Vagina (tissue), 2 donors: ENCODE data around the gene ZPLD1. TPM values are rescaled to one million over a fixed set of nuclear protein-coding genes. Genes with fewer than 3 reads are reported as not detected.

Source experiments
- DNase-seq, 2 donors: peaks; one replicate each; pipeline ENCODE4 v3.0.0-alpha.2; 2017; ENCODE audit errors: extremely low spot score in 2 of 2
- H3K27ac ChIP-seq: fragments of 200-600 bp; sonication (generic); one replicate; pipeline ENCODE4 v1.5.1; 2019
- H3K27me3 ChIP-seq: fragments of 200-600 bp; sonication (generic); one replicate; pipeline ENCODE4 v1.5.1; 2019
- H3K36me3 ChIP-seq, 2 donors: fragments of 200-600 bp; sonication (generic); one replicate each; pipeline ENCODE4 v1.5.1; 2017 to 2019
- H3K4me1 ChIP-seq: fragments of 200-600 bp; sonication (generic); one replicate; pipeline ENCODE4 v1.5.1; 2019
- H3K4me3 ChIP-seq, 2 donors: fragments of 200-600 bp; sonication (generic); 1 replicate in 1 of 2; 2 replicates in 1 of 2; pipeline ENCODE4 v1.5.1; 2016 to 2019
- H3K9me3 ChIP-seq: fragments of 200-600 bp; sonication (generic); one replicate; pipeline ENCODE4 v1.5.1; 2019
- POLR2A ChIP-seq, 2 donors: fragments of 450-650 bp; IDR thresholded peaks; one replicate each; pipeline ENCODE4 v1.6.1; 2017; ENCODE audit warnings: antibody characterized with exemption in 2 of 2, mild to moderate bottlenecking in 2 of 2, moderate library complexity in 2 of 2
- POLR2AphosphoS5 ChIP-seq, 2 donors: sonication (generic); formaldehyde crosslinking; IDR thresholded peaks; one replicate each; pipeline ENCODE4 v1.9.0; 2017; ENCODE audit warnings: antibody characterized with exemption in 2 of 2, mild to moderate bottlenecking in 2 of 2, low read depth in 1 of 2; ENCODE audit not compliant: insufficient read depth in 1 of 2
- intact Hi-C: fragments of 100-400 bp; cut with DNase I; formaldehyde crosslinking; loops from one replicate; pipeline ENCODE4 v1.15.1; 2023
- total RNA-seq: library from RNA; depleted of rRNA; stranded (reverse); fragments of >200 nt; gene quantifications from one replicate; pipeline ENCODE4 v1.2.3, GENCODE V29; 2016
- TF ChIP-seq, protein P1 (sequence below), 3 experiments: fragments of 450-650 bp in 2 of 3; fragments of 200-600 bp in 1 of 3; sonication (generic) in 1 of 3; IDR thresholded peaks; one replicate each; pipeline ENCODE4 v1.5.1; 2017 to 2019; ENCODE audit warnings: antibody characterized with exemption in 3 of 3, mild to moderate bottlenecking in 2 of 3, moderate library complexity in 2 of 3

ZPLD1 gene
- total RNA-seq, 1 donor from 2014 or later: not detected

DNA sequence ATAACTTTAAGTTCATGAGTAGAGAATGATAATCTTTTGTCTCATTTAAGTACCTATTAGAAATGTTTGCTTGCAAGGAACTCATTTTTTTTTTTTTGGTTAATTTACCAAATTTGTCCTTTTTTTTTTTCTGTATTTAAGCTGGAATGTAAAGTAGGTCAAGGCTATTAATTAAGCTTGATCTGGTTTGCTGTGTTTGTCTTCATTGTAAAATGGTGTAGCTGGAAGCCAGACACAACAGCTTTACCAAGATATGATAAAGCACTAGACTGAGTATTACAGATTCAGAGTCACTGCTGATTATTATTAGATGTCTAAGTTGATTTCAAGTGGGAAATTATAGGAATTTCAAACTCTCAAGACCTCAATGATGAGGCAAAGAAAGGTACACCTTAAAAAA lies 15.0 kb upstream of the ZPLD1 start:
- no peaks in the 10 kb centered on the region for H3K27me3 ChIP-seq
- intact Hi-C loops: no loop called here

DNA sequence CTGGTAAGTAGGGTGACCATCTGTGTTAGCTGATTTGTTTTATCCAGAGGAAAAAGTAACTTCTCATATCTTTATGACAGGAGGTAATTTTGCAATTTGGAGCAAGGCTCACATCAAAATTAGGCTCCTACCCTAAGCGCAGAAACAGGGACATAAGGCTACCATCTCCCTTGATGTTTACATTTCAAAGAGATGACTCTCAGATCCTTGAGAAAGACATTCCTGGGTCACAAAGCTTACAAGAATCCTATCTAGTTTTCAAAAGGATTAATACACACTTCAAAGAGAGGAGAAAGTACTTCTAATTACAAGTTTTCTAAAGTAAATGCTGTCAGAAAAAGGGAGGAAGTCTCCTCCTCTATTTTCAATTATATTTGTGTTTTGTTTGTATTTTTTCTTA lies 7.0 kb downstream of the ZPLD1 start:
- Histone ChIP-seq H3K4me3 (no peak overlapping the region), H3K36me3 (no peaks in the 10 kb centered on the region), H3K4me1 (no peaks in the 10 kb centered on the region), H3K27me3 (no peaks in the 10 kb centered on the region), H3K27ac (no peak overlapping the region), H3K9me3 (no peaks in the 10 kb centered on the region)
- intact Hi-C loops: no loop called here
- TF ChIP-seq POLR2AphosphoS5 (IDR thresholded peaks at IDR 0.05; ENCODE audit: insufficient read depth in 1 of 2, low read depth in 1 of 2) (no peak), POLR2A (IDR thresholded peaks at IDR 0.05) (no peak)
- TF ChIP-seq, protein P1, sequence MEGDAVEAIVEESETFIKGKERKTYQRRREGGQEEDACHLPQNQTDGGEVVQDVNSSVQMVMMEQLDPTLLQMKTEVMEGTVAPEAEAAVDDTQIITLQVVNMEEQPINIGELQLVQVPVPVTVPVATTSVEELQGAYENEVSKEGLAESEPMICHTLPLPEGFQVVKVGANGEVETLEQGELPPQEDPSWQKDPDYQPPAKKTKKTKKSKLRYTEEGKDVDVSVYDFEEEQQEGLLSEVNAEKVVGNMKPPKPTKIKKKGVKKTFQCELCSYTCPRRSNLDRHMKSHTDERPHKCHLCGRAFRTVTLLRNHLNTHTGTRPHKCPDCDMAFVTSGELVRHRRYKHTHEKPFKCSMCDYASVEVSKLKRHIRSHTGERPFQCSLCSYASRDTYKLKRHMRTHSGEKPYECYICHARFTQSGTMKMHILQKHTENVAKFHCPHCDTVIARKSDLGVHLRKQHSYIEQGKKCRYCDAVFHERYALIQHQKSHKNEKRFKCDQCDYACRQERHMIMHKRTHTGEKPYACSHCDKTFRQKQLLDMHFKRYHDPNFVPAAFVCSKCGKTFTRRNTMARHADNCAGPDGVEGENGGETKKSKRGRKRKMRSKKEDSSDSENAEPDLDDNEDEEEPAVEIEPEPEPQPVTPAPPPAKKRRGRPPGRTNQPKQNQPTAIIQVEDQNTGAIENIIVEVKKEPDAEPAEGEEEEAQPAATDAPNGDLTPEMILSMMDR (IDR thresholded peaks at IDR 0.05): no peak
- DNase-seq: no peak

More for the DNA sequence above, 15.0 kb upstream of the ZPLD1 start:
- Histone ChIP-seq H3K9me3 (no peaks in the 10 kb centered on the region), H3K4me3 (no peak overlapping the region), H3K36me3 (no peaks in the 10 kb centered on the region), H3K4me1 (no peaks in the 10 kb centered on the region), H3K27ac (no peak overlapping the region)
- no peak for DNase-seq
- TF ChIP-seq POLR2AphosphoS5 (IDR thresholded peaks at IDR 0.05; ENCODE audit: insufficient read depth in 1 of 2, low read depth in 1 of 2) (no peak), POLR2A (IDR thresholded peaks at IDR 0.05) (no peak)
- TF ChIP-seq, protein P1 (IDR thresholded peaks at IDR 0.05): no peak

DNA sequence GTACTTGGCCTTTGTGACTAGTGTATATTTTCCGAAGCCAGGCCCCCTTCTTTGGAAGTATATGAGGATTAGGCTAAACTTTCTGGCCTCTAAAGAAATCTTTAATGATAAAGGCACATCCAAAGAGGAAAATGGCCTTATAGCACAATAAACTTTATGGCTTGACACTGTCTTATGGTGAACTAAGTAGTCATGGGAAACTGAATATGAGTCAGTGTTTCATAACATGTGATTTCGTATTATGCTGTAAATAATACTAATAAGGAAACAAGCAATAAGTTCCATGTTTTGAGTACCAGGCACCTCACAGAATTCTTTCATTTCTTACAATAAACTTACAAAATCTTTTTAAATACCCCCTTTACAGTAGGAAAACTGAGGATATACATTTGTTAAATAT lies 8.2 kb downstream of the ZPLD1 start:
- no peaks in the 10 kb centered on the region for H3K27me3 ChIP-seq
- no peak overlapping the region for H3K27ac ChIP-seq
- no peak for DNase-seq
- H3K36me3 ChIP-seq: no peaks in the 10 kb centered on the region
- intact Hi-C loops: no loop called here
- TF ChIP-seq, protein P1 (IDR thresholded peaks at IDR 0.05): no peak
- no peak for TF ChIP-seq POLR2AphosphoS5 (IDR thresholded peaks at IDR 0.05; ENCODE audit: insufficient read depth in 1 of 2, low read depth in 1 of 2)
- TF ChIP-seq POLR2A (IDR thresholded peaks at IDR 0.05): no peak
- no peaks in the 10 kb centered on the region for H3K4me1 ChIP-seq
- H3K4me3 ChIP-seq: no peak overlapping the region
- no peaks in the 10 kb centered on the region for H3K9me3 ChIP-seq

DNA sequence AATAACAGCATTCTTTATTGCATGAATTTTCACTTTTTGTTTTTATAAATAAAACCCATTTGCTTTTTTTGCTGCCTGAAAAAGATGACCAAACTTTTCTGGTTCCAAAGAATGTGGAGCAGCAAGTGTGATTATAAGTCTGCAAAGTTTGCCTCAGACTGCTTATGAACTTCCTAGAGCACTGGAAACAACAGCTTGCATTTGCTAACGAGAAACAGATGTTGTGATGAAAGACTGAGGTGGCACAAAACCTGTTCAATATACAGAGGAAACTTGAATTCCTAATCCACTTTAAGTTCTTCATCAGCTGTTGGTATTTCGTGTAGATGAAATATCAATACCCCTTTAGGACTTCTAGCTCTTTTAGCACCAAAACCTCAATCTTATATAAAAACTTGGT lies 9.3 kb downstream of the ZPLD1 start:
- no peaks in the 10 kb centered on the region for H3K4me1 ChIP-seq
- no peak overlapping the region for H3K27ac ChIP-seq
- DNase-seq: no peak
- TF ChIP-seq, protein P1 (IDR thresholded peaks at IDR 0.05): no peak
- TF ChIP-seq POLR2A (IDR thresholded peaks at IDR 0.05): no peak
- no peak for TF ChIP-seq POLR2AphosphoS5 (IDR thresholded peaks at IDR 0.05; ENCODE audit: insufficient read depth in 1 of 2, low read depth in 1 of 2)
- H3K4me3 ChIP-seq: no peak overlapping the region
- H3K9me3 ChIP-seq: no peaks in the 10 kb centered on the region
- intact Hi-C loops: no loop called here
- no peaks in the 10 kb centered on the region for H3K27me3 ChIP-seq
- no peaks in the 10 kb centered on the region for H3K36me3 ChIP-seq

DNA sequence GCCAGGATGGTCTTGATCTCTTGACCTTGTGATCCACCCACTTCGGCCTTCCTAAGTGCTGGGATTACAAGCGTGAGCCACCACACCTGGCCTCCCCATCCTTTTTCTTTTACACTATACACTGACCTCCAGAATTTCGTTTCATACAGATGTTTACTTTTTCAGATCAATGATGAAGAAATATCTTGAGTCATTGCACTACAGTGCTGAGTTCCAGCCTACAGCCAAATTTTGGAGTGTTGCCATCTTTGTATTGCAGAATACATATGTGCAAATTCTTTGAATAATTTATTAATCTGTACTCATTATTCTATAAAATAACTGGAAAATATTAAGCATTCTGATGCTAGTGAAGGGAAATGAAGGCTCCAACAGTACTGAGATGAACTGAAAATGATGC lies 12.5 kb downstream of the ZPLD1 start:
- Histone ChIP-seq H3K27ac (no peak overlapping the region), H3K4me3 (no peak overlapping the region), H3K27me3 (no peaks in the 10 kb centered on the region), H3K9me3 (no peaks in the 10 kb centered on the region), H3K4me1 (no peaks in the 10 kb centered on the region), H3K36me3 (no peaks in the 10 kb centered on the region)
- no peak for DNase-seq
- TF ChIP-seq, protein P1 (IDR thresholded peaks at IDR 0.05): no peak
- TF ChIP-seq POLR2A (IDR thresholded peaks at IDR 0.05) (no peak), POLR2AphosphoS5 (IDR thresholded peaks at IDR 0.05; ENCODE audit: insufficient read depth in 1 of 2, low read depth in 1 of 2) (no peak)
- intact Hi-C loops: no loop called here
